ENCODE results near the gene RNU1-3.
A peak's percentile ranks its signal among the peaks of the same experiment; 100 is the strongest.
"Not testable (repeated sequence)": the region's sequence is repeated elsewhere in the genome, so short reads cannot be mapped to it uniquely, and the experiment has no call there.

RNU1-3 gene

DNA sequence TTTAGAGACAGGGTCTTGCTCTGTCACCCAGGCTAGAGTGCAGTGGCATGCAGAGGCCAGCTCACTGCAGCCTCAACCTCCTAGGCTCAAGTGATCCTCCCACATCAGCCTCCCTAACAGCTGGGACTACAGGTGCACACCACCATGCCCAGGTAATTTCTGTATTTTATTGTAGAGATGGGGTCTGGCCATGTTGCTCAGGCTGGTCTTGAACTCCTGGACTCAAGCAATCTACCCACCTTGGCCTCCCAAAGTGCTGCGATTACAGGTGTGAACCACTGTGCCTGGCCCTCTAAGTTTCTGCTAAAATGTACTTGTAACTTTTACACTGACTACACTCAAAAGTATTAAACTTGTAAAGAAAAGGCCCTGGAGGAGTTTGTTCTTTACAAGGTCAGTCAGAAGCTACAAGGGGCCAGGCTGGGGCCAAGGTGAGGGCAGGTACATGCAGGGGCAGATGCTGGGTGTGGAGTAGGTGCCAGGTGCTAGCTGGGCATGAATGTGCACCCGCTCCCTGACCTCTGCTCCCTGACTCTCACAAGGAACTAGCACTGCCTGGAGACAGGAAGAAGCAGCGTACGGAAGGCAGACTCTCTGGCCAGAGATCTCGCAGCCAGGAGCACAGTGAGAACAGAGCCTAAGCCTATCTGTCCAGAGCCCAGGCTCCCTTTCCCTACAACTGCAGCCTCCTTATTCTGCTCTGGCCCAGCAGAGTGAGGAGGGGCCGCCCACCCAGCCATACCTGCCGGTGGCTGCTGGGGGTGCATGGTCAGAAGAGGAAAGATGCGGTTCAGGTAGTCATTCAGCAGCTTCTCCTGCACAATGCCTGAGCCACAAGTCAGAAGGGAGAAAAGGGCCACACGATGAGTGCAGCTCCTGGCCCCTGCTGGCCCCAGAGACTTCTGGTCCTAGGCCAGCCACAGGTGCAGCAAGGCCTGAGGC, 24.5 kb downstream of the RNU1-3 start:
- H3K4me1 Mint-ChIP-seq (ENCODE audit: low read depth); H3K4me3 Mint-ChIP-seq; intact Hi-C loops (cut with micrococcal nuclease); H3K36me3 Mint-ChIP-seq (ENCODE audit: low read depth); H3K27me3 Mint-ChIP-seq; H3K9me3 Mint-ChIP-seq; H3K27ac Mint-ChIP-seq: not testable (repeated sequence)

DNA sequence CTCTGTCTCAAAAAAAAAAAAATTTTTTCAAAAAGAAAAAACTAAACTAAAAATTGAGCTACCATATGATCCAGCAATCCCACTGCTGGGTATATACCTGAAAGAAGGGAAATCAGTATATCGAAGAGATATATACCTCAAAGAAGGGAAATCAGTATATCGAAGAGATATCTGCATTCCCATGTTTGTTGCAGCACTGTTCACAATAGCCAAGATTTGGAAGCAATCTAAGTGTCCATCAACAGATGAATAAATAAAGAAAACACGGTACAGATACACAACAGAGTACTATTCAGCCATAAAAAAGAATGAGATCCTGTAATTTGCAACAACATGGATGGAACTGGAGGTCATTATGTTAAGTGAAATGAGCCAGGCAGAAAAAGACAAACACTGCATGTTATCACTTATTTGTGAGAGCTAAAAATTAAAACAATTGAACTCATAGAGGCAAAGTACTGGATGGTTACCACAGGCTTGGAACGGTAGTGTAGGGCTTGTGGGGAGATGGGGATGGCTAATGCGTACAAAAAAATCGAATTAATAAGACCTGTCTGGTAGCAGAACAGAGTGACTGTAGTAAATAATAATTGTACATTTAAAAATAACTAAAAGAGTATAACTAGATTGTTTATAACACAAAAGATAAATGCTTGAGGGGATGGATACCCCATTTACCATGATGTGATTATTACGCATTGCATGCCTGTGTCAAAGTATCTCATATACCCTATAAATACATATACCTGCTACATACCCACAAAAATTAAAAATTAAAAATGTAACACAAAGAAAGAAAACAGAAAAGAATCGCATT, 25.4 kb downstream of the RNU1-3 start:
- H3K27me3 Mint-ChIP-seq; H3K9me3 Mint-ChIP-seq; H3K36me3 Mint-ChIP-seq (ENCODE audit: low read depth); H3K27ac Mint-ChIP-seq; H3K4me3 Mint-ChIP-seq; intact Hi-C loops (cut with micrococcal nuclease); H3K4me1 Mint-ChIP-seq (ENCODE audit: low read depth): not testable (repeated sequence)

DNA sequence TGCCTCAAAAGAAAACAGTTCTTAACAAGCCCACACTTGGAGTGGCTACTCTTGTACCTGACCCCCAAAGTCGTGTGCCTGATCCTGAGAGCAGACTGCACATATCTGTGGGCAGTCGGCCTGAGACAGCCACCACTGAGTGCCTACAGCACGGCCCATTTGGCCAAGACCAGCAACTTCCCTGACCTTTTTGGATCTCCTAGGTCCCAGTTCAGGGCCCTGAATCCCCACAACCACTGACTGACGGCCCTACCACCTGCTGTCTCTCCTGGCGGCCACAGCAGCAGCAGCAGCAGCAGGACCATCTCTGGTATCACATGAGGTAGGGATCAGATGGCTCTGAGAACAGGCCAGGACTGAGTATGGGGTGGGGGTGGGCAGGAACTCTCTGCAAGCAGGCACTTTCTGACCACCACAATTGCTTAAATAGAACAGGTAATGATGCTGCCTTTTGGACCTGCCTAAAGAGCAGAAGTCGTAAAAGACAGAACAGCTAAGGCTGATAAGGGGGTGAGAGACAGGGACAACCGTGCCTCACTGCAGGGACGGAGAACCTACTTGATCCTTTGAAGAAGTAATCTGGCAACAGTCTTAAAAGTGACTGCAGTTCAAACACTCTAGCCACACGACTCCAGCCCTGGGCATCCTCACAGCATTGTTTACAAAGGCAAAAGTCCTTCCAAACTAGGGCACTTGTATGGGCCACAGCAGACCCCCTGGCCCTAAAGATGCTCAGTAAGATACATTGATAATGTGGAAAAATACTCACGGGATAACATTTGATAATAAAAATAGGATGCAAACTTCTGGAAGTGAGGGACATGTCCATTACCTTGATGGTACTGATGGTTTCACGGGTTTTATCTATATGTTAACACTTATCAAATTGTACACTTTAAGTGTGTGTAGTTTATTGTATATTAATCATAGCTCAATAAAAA, 27.4 kb downstream of the RNU1-3 start:
- H3K4me3 Mint-ChIP-seq; H3K36me3 Mint-ChIP-seq (ENCODE audit: low read depth); intact Hi-C loops (cut with micrococcal nuclease); H3K9me3 Mint-ChIP-seq; H3K27ac Mint-ChIP-seq; H3K27me3 Mint-ChIP-seq; H3K4me1 Mint-ChIP-seq (ENCODE audit: low read depth): not testable (repeated sequence)

DNA sequence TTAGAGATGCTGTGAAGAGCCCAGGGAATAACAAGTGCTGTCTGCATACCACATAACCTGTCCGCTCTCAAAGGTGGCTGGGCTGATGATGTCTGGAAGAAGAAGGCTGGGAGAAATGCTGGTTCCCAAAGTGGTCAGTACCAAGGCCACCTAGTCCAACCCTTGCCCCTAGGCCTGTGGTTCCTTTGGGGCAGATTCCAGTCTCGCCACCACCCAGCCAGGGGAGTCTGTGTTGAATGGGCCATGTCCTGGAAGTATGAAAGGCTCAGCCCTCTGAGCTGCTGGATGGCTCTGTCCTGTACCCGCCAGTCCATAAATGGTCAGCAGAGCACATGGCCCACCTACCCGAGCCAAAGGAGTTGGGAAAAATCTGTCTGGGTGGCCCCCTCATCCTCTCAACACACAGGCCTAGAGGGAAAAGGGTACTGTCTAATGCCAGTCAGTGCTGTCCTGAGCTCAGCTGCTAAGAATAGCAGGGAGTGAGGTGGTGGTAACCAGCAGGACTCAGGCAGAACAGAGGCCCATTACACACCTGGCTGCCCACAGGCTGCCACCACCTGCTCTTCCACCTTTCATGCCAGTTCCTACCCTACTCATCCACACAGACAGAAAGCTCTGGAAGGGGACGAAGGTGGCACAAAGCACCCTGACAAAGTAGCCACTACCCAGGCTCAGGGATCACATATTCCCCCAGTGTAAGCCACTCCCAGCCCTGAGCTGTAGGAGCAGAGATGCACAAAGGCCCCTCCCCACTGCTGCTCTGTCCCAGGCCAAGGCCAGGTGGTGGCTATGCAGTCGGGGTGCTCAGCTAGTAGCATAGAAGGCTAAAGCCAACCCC, 28.6 kb downstream of the RNU1-3 start:
- H3K9me3 Mint-ChIP-seq; H3K4me1 Mint-ChIP-seq (ENCODE audit: low read depth); H3K27me3 Mint-ChIP-seq; H3K27ac Mint-ChIP-seq; H3K4me3 Mint-ChIP-seq; H3K36me3 Mint-ChIP-seq (ENCODE audit: low read depth); intact Hi-C loops (cut with micrococcal nuclease): not testable (repeated sequence)

DNA sequence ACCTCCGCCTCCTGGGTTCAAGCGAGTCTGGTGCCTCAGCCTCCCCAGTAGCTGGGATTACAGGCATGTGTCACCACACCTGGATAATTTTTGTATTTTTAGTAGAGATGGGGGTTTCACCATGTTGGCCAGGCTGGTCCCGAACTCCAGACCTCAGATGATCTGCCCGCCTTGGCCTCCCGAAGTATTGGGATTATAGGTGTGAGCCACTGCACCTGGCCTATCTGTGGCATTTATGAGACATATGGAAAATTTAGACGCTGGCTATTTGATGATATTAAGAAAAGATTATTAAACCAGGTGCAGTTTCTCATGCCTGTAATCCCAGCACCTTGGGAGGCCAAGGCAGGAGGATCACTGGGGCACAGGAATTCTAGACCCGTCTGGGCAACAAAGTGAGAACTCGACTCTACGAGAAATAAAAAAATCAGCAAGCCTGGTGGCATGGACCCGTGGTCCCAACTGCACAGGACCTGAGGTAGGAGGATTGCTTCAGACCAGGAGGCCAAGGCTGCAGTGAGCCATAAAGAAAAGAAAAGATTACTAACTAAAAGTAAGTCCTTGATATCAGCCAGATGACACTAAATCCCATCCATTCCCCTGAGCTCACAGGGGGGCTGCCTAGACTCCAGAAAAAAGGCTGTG, 30.1 kb downstream of the RNU1-3 start:
- H3K4me3 Mint-ChIP-seq; H3K27ac Mint-ChIP-seq; intact Hi-C loops (cut with micrococcal nuclease); H3K9me3 Mint-ChIP-seq; H3K4me1 Mint-ChIP-seq (ENCODE audit: low read depth); H3K27me3 Mint-ChIP-seq; H3K36me3 Mint-ChIP-seq (ENCODE audit: low read depth): not testable (repeated sequence)

DNA sequence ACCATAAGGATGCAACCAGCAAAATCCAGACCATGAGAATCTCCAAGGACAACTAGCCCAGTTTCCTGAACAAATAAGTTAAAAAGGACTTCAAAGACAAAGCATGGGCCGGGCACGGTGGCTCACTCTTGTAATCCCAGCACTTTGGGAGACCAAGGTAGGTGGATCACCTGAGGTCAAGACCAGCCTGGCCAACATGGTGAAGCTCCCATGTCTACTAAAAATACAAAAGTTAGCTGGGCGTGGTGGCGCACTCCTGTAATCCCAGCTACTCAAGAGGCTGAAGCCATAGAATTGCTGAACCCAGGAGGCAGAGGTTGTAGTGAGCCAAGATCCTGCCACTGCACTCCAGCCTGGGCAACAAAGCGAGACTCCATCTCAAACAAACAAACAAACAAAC, 30.8 kb downstream of the RNU1-3 start:
- H3K36me3 Mint-ChIP-seq (ENCODE audit: low read depth); H3K27me3 Mint-ChIP-seq; H3K27ac Mint-ChIP-seq; intact Hi-C loops (cut with micrococcal nuclease); H3K4me3 Mint-ChIP-seq; H3K4me1 Mint-ChIP-seq (ENCODE audit: low read depth); H3K9me3 Mint-ChIP-seq: not testable (repeated sequence)

DNA sequence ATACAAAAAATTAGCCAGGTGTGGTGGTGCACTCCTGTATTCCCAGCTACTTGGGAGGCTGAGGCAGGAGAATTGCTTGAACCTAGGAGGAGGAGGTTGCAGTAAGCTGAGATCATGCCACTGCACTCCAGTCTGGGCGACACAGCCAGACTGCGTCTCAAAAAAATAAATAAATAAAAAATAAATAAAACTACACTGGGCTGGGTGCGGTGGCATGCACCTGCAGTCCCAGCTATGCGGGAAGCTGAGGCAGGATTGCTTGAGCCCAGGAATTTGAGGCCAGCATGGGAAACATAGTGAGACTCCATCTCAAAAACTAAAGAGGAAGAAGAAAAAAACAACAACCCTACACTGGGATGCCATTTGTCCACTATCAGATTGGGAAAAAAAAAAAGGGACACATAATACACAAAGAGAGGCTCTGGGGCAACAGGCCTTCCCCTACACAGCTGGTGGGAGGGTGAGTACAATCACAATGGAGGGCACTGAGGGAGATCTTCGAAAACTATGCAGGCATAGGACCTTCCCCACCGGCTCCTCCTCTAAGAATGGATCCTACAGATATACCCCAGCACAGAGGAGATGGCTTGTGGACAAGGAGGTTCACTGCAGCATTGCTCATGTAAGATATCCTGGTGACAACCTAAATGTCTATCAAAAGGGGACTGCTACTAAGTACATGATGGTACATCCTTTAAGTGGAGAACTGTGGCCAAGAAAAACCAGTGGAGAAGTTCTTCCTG, 33.0 kb downstream of the RNU1-3 start:
- H3K4me1 Mint-ChIP-seq (ENCODE audit: low read depth); H3K27ac Mint-ChIP-seq; H3K27me3 Mint-ChIP-seq; H3K36me3 Mint-ChIP-seq (ENCODE audit: low read depth); H3K9me3 Mint-ChIP-seq; intact Hi-C loops (cut with micrococcal nuclease); H3K4me3 Mint-ChIP-seq: not testable (repeated sequence)

DNA sequence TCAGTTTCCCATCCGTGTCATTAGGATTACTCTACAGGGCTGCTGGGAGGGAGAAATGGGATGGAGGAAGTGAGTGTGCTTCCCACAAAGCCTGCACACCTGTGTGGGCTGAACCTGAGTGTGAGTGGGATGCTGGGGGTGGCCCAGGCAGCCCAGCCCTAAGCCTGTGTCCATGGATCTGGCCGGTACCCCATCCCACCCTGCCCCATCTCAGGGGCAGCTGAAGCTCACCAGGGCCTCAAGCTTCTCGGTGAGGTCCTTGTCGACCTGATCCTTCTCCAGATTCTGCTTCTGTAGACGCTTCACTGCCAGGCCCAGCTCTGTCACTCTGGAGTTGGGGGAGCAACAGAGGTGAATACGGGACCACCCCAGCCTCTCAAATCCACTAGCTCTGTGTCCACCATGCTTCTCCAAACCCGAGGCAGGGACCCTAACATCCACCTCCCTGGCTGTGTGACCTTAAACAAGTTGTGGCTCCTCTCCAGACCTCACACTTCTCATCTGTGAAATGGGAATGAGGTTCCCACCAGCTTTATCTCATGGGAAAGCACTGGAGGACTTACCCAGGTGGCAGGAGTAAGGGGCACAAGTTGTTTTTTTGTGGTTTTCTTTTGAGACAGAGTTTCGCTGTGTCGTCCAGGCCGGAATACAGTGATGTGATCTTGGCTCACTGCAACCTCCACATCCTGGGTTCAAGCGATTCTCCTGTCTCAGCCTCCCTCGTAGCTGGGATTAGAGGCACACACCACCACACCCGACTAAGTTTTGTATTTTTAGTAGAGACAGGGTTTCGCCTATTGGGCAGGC, 34.5 kb downstream of the RNU1-3 start:
- H3K4me3 Mint-ChIP-seq; H3K9me3 Mint-ChIP-seq; H3K36me3 Mint-ChIP-seq (ENCODE audit: low read depth); H3K27ac Mint-ChIP-seq; H3K27me3 Mint-ChIP-seq; H3K4me1 Mint-ChIP-seq (ENCODE audit: low read depth); intact Hi-C loops (cut with micrococcal nuclease): not testable (repeated sequence)

DNA sequence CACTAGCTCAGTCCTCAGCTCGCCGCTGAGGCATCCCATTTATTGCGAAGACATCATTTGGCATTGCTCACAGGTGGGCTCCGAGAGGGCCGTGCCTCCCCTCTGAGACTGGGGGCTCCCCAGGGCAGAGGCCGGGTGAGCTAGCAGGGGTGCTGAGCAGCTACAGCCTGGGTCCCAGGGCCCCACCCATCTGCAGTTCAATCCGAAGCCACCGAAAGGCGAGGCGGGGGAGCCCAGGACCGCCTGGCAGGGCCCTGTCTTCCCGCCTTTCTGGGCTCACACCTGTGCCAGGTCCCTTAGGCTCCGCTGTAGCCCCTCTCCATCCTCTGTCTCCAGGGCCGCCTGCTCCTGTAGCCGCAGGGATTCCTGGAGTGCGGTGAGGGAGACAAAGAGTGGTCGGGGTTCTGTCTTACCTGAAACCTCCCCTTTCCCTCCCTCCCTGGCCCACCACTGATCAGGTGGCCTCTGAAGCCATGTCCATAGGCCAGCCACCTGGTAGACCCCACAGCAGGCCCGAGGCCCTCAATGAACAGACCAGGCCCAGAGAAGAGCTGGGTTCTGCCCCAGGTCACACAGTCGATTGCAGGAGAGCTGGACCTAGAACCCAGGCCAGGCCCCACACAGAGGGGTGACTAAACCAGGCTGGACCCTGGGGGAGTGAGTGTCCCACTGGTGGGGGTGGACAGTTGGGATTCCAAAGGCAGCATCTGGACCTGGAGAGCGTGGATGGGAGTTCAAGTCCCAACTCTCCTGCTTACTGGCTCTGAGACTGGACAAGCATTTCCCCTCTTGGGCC, 35.3 kb downstream of the RNU1-3 start:
- H3K9me3 Mint-ChIP-seq = no peaks in the 10 kb centered on the region
- peaks cover 7% of the 10 kb centered on the region for H3K4me1 Mint-ChIP-seq (ENCODE audit: low read depth)
- intact Hi-C loops (cut with micrococcal nuclease) = no loop called here
- no peak overlapping the region for H3K4me3 Mint-ChIP-seq
- no peaks in the 10 kb centered on the region for H3K36me3 Mint-ChIP-seq (ENCODE audit: low read depth)
- no peaks in the 10 kb centered on the region for H3K27me3 Mint-ChIP-seq
- H3K27ac Mint-ChIP-seq = no peak overlapping the region

DNA sequence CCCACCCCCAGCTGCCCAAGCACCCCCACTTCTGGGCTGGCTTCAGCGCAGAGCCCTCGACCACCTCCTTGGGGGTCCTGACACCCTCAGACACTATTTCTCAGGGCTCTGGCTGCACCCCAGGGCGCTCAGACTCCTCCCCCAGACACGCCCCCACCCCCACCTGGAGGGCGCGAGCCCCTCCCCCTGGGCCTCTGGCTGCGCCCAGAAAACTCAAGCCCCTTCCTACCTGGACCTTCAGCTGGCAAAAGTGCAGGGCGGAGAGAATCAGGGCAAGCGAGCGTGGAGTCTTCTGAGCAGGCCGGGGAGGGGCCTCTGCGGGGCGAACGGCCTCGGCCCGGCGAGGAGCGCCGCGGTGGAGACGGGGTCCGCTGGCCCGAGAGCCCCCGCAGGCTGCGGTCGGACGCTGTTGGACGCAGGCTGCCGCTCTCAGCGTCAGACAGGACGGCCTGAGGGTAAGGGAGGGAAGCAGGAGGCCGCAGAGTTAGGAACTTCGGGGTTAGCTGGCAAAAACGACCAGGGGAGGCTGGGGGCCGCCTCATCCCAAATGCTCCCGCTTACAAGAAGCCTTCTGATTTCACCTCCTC, 36.0 kb downstream of the RNU1-3 start:
- H3K9me3 Mint-ChIP-seq = no peaks in the 10 kb centered on the region
- no peak overlapping the region for H3K4me3 Mint-ChIP-seq
- H3K27ac Mint-ChIP-seq = peak overlapping the region; percentile 5
- H3K27me3 Mint-ChIP-seq = no peaks in the 10 kb centered on the region
- intact Hi-C loops (cut with micrococcal nuclease) = no loop called here
- peaks cover 7% of the 10 kb centered on the region for H3K4me1 Mint-ChIP-seq (ENCODE audit: low read depth)
- H3K36me3 Mint-ChIP-seq (ENCODE audit: low read depth) = no peaks in the 10 kb centered on the region

DNA sequence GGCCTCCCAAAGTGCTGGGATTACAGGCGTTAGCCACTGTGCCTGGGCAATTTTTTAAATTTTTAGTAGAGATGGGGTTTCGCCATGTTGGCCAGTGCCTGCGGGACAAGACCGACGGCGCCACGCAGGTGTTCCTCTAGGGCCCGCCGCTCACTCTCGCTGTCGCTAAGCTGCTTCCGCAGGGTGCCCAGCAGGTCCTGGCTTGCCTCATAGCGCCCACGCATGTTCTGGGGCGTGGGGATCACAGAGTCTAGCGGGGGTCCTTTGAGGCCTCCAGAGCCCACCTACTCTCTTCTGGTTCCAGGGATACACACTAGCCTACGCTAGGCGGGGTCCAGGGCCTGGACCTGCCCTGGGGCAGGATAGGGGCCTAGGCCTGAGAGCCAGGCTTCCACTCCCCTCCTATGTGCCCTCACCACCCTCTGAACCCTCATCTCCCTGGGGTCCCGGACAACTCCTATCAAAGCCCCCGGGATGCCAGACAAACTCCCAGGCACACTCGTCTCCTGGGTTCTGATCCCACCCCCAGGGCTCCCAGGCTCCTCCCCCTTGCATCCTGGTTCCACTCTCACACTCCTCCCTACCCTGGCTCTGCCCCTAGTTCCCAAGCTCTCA, 36.7 kb downstream of the RNU1-3 start:
- H3K27me3 Mint-ChIP-seq; H3K9me3 Mint-ChIP-seq; H3K4me1 Mint-ChIP-seq (ENCODE audit: low read depth); intact Hi-C loops (cut with micrococcal nuclease); H3K4me3 Mint-ChIP-seq; H3K36me3 Mint-ChIP-seq (ENCODE audit: low read depth): not testable (repeated sequence)
- peak overlapping the region; percentile 5 for H3K27ac Mint-ChIP-seq

All from dendritic cell treated with granulocyte-macrophage colony-stimulating factor and Interleukin-4, amounts not matched to agents 40 ng/mL and 50 ng/mL, for 4 days (primary cell).